Activated naive CD4-positive, alpha-beta T cell treated with anti-CD3 and anti-CD28 coated beads, Interleukin-2, amount 50 U/mL, for 16 hours (primary cell): Measurements from ENCODE around the gene MTHFD2L.

Experiments
- DNase-seq: peaks from one replicate; pipeline ENCODE4 v3.0.0-alpha.2; 2020

Gene MTHFD2L

GRCh38 chr4:74133786-74134499, 24.0 kb upstream of the MTHFD2L start:
- peak; percentile 18 for DNase-seq

GRCh38 chr4:74134500-74134852, 23.4 kb upstream of the MTHFD2L start:
- DNase-seq: no peak

- DNase-seq: no peak
These were observed 11.3 kb upstream of the MTHFD2L start for GRCh38 chr4:74146581-74147129.

- no peak for DNase-seq
These were observed 9.7 kb upstream of the MTHFD2L start for GRCh38 chr4:74148205-74148604.

- no peak for DNase-seq
These were observed 5.1 kb upstream of the MTHFD2L start for GRCh38 chr4:74152836-74153235.

GRCh38 chr4:74156521-74156920, 1.4 kb upstream of the MTHFD2L start:
- DNase-seq: no peak

GRCh38 chr4:74157154-74157553, 764 bp upstream of the MTHFD2L start:
- DNase-seq: no peak

- no peak for DNase-seq
These were observed 686 bp downstream of the MTHFD2L start for GRCh38 chr4:74158466-74159142.

GRCh38 chr4:74159143-74159709, 1.3 kb downstream of the MTHFD2L start:
- DNase-seq: no peak

GRCh38 chr4:74161666-74162450, 3.9 kb downstream of the MTHFD2L start:
- DNase-seq: no peak

- DNase-seq: no peak
These were observed 8.2 kb downstream of the MTHFD2L start for GRCh38 chr4:74166135-74166534.

GRCh38 chr4:74166818-74167217, 8.9 kb downstream of the MTHFD2L start:
- DNase-seq: no peak

GRCh38 chr4:74167585-74167984, 9.7 kb downstream of the MTHFD2L start:
- DNase-seq: no peak

GRCh38 chr4:74168841-74169240, 10.9 kb downstream of the MTHFD2L start:
- DNase-seq: no peak

GRCh38 chr4:74173321-74173720, 15.4 kb downstream of the MTHFD2L start:
- no peak for DNase-seq

- DNase-seq: no peak
These were observed 16.5 kb downstream of the MTHFD2L start for GRCh38 chr4:74174421-74174820.

- no peak for DNase-seq
These were observed 17.0 kb downstream of the MTHFD2L start for GRCh38 chr4:74174941-74175340.

GRCh38 chr4:74175379-74175778, 17.5 kb downstream of the MTHFD2L start:
- no peak for DNase-seq

- DNase-seq: no peak
These were observed 20.9 kb downstream of the MTHFD2L start for GRCh38 chr4:74178798-74179197.

GRCh38 chr4:74181219-74181618, 23.3 kb downstream of the MTHFD2L start:
- no peak for DNase-seq

- DNase-seq: no peak
These were observed 31.0 kb downstream of the MTHFD2L start for GRCh38 chr4:74188912-74189311.

GRCh38 chr4:74189331-74190043, 31.6 kb downstream of the MTHFD2L start:
- DNase-seq: no peak

GRCh38 chr4:74190332-74190731, 32.4 kb downstream of the MTHFD2L start:
- no peak for DNase-seq
